ENCODE data around the gene FHOD3.

Gene FHOD3

GRCh38 chr18:36534154-36534688 lies 236.7 kb downstream of the FHOD3 start:
- no peak overlapping the region for H3K4me3 ChIP-seq (replicated peaks; ENCODE audit: low read depth, low read length)
- no peak for TF ChIP-seq CTCF (IDR thresholded peaks at IDR 0.05; ENCODE audit: low read depth, low read length, missing control alignments)
- DNase-seq (ENCODE audit: extremely low read depth, low read depth) = no peak

- no peak overlapping the region for H3K4me3 ChIP-seq (replicated peaks; ENCODE audit: low read depth, low read length)
- DNase-seq (ENCODE audit: extremely low read depth, low read depth) = no peak
- TF ChIP-seq CTCF (IDR thresholded peaks at IDR 0.05; ENCODE audit: low read depth, low read length, missing control alignments) = no peak
Observed at GRCh38 chr18:36535202-36535935, 237.9 kb downstream of the FHOD3 start.

- H3K4me3 ChIP-seq (replicated peaks; ENCODE audit: low read depth, low read length) = no peak overlapping the region
- no peak for TF ChIP-seq CTCF (IDR thresholded peaks at IDR 0.05; ENCODE audit: low read depth, low read length, missing control alignments)
- DNase-seq (ENCODE audit: extremely low read depth, low read depth) = no peak
Observed at GRCh38 chr18:36536426-36536825, 238.9 kb downstream of the FHOD3 start.

GRCh38 chr18:36537289-36537688 lies 239.8 kb downstream of the FHOD3 start:
- no peak for TF ChIP-seq CTCF (IDR thresholded peaks at IDR 0.05; ENCODE audit: low read depth, low read length, missing control alignments)
- no peak for DNase-seq (ENCODE audit: extremely low read depth, low read depth)
- H3K4me3 ChIP-seq (replicated peaks; ENCODE audit: low read depth, low read length) = no peak overlapping the region

- TF ChIP-seq CTCF (IDR thresholded peaks at IDR 0.05; ENCODE audit: low read depth, low read length, missing control alignments) = no peak
- no peak overlapping the region for H3K4me3 ChIP-seq (replicated peaks; ENCODE audit: low read depth, low read length)
- no peak for DNase-seq (ENCODE audit: extremely low read depth, low read depth)
Observed at GRCh38 chr18:36539674-36540231, 242.2 kb downstream of the FHOD3 start.

- no peak overlapping the region for H3K4me3 ChIP-seq (replicated peaks; ENCODE audit: low read depth, low read length)
- DNase-seq (ENCODE audit: extremely low read depth, low read depth) = no peak
- TF ChIP-seq CTCF (IDR thresholded peaks at IDR 0.05; ENCODE audit: low read depth, low read length, missing control alignments) = no peak
Observed at GRCh38 chr18:36543030-36543429, 245.5 kb downstream of the FHOD3 start.

Data from HFF-Myc (cell line).